Liver (tissue), 9 donors: ENCODE measurements around the gene UBE2U. TPM values are rescaled to one million over a fixed set of nuclear protein-coding genes. Genes with fewer than 3 reads are reported as not detected.

Source experiments
- DNase-seq: peaks from one replicate; pipeline ENCODE4 v3.0.0-alpha.2; 2017; ENCODE audit warnings: low spot score
- H3K27ac ChIP-seq, 2 donors: one replicate each; pipeline ENCODE4 v1.7.0; 2013; ENCODE audit warnings: inconsistent platforms in 2 of 2, low read length in 2 of 2, control low read depth in 1 of 2, low read depth in 1 of 2, mild to moderate bottlenecking in 1 of 2
- H3K27me3 ChIP-seq, 4 donors: one replicate each; pipeline versions ENCODE4 v1.6.1 to v1.7.0; 2013; ENCODE audit warnings: low read length in 3 of 4, inconsistent platforms in 1 of 4, mild to moderate bottlenecking in 1 of 4, moderate library complexity in 1 of 4; ENCODE audit not compliant: control insufficient read depth in 4 of 4, insufficient read depth in 4 of 4
- H3K36me3 ChIP-seq, 4 donors: one replicate each; pipeline versions ENCODE4 v1.6.1 to v1.7.0; 2013; ENCODE audit warnings: low read length in 3 of 4, mild to moderate bottlenecking in 3 of 4, low read depth in 1 of 4, moderate library complexity in 1 of 4; ENCODE audit not compliant: control insufficient read depth in 4 of 4, insufficient read depth in 3 of 4
- H3K4me1 ChIP-seq, 4 donors: one replicate each; pipeline versions ENCODE4 v1.6.1 to v1.7.0; 2013; ENCODE audit warnings: low read length in 3 of 4, mild to moderate bottlenecking in 3 of 4, moderate library complexity in 1 of 4; ENCODE audit not compliant: control insufficient read depth in 4 of 4, insufficient read depth in 4 of 4
- H3K4me3 ChIP-seq, 3 donors: one replicate each; pipeline versions ENCODE4 v1.6.1 to v1.7.0; 2013; ENCODE audit warnings: low read length in 3 of 3, control low read depth in 1 of 3, low read depth in 1 of 3, mild to moderate bottlenecking in 1 of 3
- H3K9ac ChIP-seq, 2 donors: one replicate each; pipeline ENCODE4 v1.7.0; 2013; ENCODE audit warnings: low read length in 2 of 2, mild to moderate bottlenecking in 2 of 2, moderate library complexity in 2 of 2, control low read depth in 1 of 2, low read depth in 1 of 2
- H3K9me3 ChIP-seq, 4 donors: one replicate each; pipeline versions ENCODE4 v1.6.1 to v1.7.0; 2013; ENCODE audit warnings: low read length in 3 of 4; ENCODE audit not compliant: control insufficient read depth in 4 of 4
- ATF3 ChIP-seq: IDR thresholded peaks from 2 replicates; pipeline ENCODE4 v1.6.1; 2016; ENCODE audit warnings: antibody characterized with exemption
- CTCF ChIP-seq: fragments of 150-350 bp; IDR thresholded peaks from 2 replicates; pipeline ENCODE4 v1.5.1; 2017; ENCODE audit warnings: improper control_type of control experiment, low read depth, low read length; ENCODE audit not compliant: missing input control
- EGR1 ChIP-seq, 2 donors: IDR thresholded peaks; 2 replicates each; pipeline ENCODE4 v1.6.1; 2016 to 2018; ENCODE audit warnings: antibody characterized with exemption in 2 of 2, low read depth in 2 of 2
- FOXA1 ChIP-seq: IDR thresholded peaks from 2 replicates; pipeline ENCODE4 v1.6.1; 2016; ENCODE audit warnings: antibody characterized with exemption
- GABPA ChIP-seq, 2 donors: IDR thresholded peaks in 1 of 2; conservative IDR thresholded peaks in 1 of 2; 2 replicates each; pipeline ENCODE4 v1.6.1; 2016; ENCODE audit warnings: antibody characterized with exemption in 2 of 2, mild to moderate bottlenecking in 1 of 2, moderate library complexity in 1 of 2
- HNF4A ChIP-seq, 2 donors: conservative IDR thresholded peaks; 2 replicates each; pipeline ENCODE4 v1.6.1; 2016; ENCODE audit warnings: antibody characterized with exemption in 2 of 2, mild to moderate bottlenecking in 2 of 2
- HNF4G ChIP-seq: IDR thresholded peaks from 2 replicates; pipeline ENCODE4 v1.6.1; 2016; ENCODE audit warnings: antibody characterized with exemption
- JUND ChIP-seq, 2 donors: IDR thresholded peaks; 2 replicates each; pipeline ENCODE4 v1.6.1; 2016; ENCODE audit warnings: antibody characterized with exemption in 2 of 2
- MAX ChIP-seq: IDR thresholded peaks from 2 replicates; pipeline ENCODE4 v1.6.1; 2016; ENCODE audit warnings: antibody characterized with exemption
- NR2F2 ChIP-seq: IDR thresholded peaks from 2 replicates; pipeline ENCODE4 v1.6.1; 2016; ENCODE audit warnings: antibody characterized with exemption
- RAD21 ChIP-seq, 2 donors: IDR thresholded peaks; 2 replicates each; pipeline ENCODE4 v1.6.1; 2016; ENCODE audit warnings: antibody characterized with exemption in 2 of 2, mild to moderate bottlenecking in 2 of 2
- REST ChIP-seq: IDR thresholded peaks from 2 replicates; pipeline ENCODE4 v1.6.1; 2016; ENCODE audit warnings: antibody characterized with exemption, mild to moderate bottlenecking
- RXRA ChIP-seq, 2 donors: IDR thresholded peaks; 2 replicates each; pipeline ENCODE4 v1.6.1; 2017 to 2018; ENCODE audit warnings: antibody characterized with exemption in 2 of 2, mild to moderate bottlenecking in 1 of 2
- SP1 ChIP-seq: IDR thresholded peaks from 2 replicates; pipeline ENCODE4 v1.6.1; 2018; ENCODE audit warnings: antibody characterized with exemption, mild to moderate bottlenecking
- TAF1 ChIP-seq: conservative IDR thresholded peaks from 2 replicates; pipeline ENCODE4 v1.6.1; 2016; ENCODE audit warnings: antibody characterized with exemption, mild to moderate bottlenecking
- YY1 ChIP-seq: IDR thresholded peaks from 2 replicates; pipeline ENCODE4 v1.6.1; 2016; ENCODE audit warnings: antibody characterized with exemption, mild to moderate bottlenecking
- WGBS: extraction: QIAGEN DNeasy Blood & Tissue Kit; methylation state at CpG from one replicate; pipeline ENCODE4 v1.1.7; 2013; 5-methylcytosine and 5-hydroxymethylcytosine counted together
- polyA plus RNA-seq, 2 donors: library from polyadenylated mRNA; stranded (reverse) in 1 of 2; unstranded in 1 of 2; fragments of 200-250 nt in 1 of 2; fragments of >200 nt in 1 of 2; fragmentation: Nextera tagmentation in 1 of 2; extraction: Ambion mirVana in 1 of 2; gene quantifications; one replicate each; pipeline versions ENCODE4 v1.2.1 to v1.2.3, GENCODE V29; 2013 to 2015
- total RNA-seq, 2 donors: library from RNA; depleted of rRNA; stranded (reverse); fragments of >200 nt; gene quantifications; one replicate each; pipeline ENCODE4 v1.2.3, GENCODE V29; 2014
- donor health status: healthy.
- donor health status: healthy.
- donor health status: healthy.
- donor health status: healthy.
- donor health status: healthy.

The UBE2U gene
- total and polyA plus RNA-seq, 4 donors, result not detected

- Histone ChIP-seq H3K4me3 (no peak overlapping the region), H3K27ac (no peak overlapping the region), H3K9ac (no peak overlapping the region), H3K36me3 (no peaks in the 10 kb centered on the region), H3K4me1 (no peaks in the 10 kb centered on the region), H3K9me3 (no peaks in the 10 kb centered on the region), H3K27me3 (no peaks in the 10 kb centered on the region)
- no peak for DNase-seq
- WGBS, result 25% methylated on average over 1 of the region's 1 CpG
- no peak for TF ChIP-seq HNF4G
- no peak for TF ChIP-seq REST
- no peak for TF ChIP-seq RXRA (IDR thresholded peaks at IDR 0.05)
- no peak for TF ChIP-seq SP1
- TF ChIP-seq GABPA (IDR thresholded peaks at IDR 0.05 in 1 of 2, conservative IDR thresholded peaks at IDR 0.05 in 1 of 2), result no peak
Measured at GRCh38 chr1:64161357-64161941, 42.0 kb upstream of the UBE2U start.

- Histone ChIP-seq H3K9ac (no peak overlapping the region), H3K9me3 (no peaks in the 10 kb centered on the region), H3K36me3 (no peaks in the 10 kb centered on the region), H3K27ac (no peak overlapping the region), H3K27me3 (no peaks in the 10 kb centered on the region), H3K4me1 (no peaks in the 10 kb centered on the region), H3K4me3 (no peak overlapping the region)
- TF ChIP-seq MAX (no peak), EGR1 (IDR thresholded peaks at IDR 0.05; ENCODE audit: low read depth in 2 of 2) (no peak), GABPA (IDR thresholded peaks at IDR 0.05 in 1 of 2, conservative IDR thresholded peaks at IDR 0.05 in 1 of 2) (no peak), RAD21 (IDR thresholded peaks at IDR 0.05) (no peak)
- WGBS, result 83% methylated on average over 6 of the region's 6 CpGs
- no peak for DNase-seq
Measured at GRCh38 chr1:64162151-64162550, 41.3 kb upstream of the UBE2U start.

- H3K9ac ChIP-seq, result no peak overlapping the region
- no peaks in the 10 kb centered on the region for H3K27me3 ChIP-seq
- no peaks in the 10 kb centered on the region for H3K4me1 ChIP-seq
- no peaks in the 10 kb centered on the region for H3K9me3 ChIP-seq
- H3K36me3 ChIP-seq, result no peaks in the 10 kb centered on the region
- no peak overlapping the region for H3K4me3 ChIP-seq
- DNase-seq, result no peak
- H3K27ac ChIP-seq, result no peak overlapping the region
- WGBS, result 98% methylated on average over 1 of the region's 1 CpG
- no peak for TF ChIP-seq RXRA (IDR thresholded peaks at IDR 0.05)
- no peak for TF ChIP-seq YY1
- TF ChIP-seq HNF4G, result no peak
- TF ChIP-seq CTCF, result no peak
- TF ChIP-seq TAF1, result no peak
- TF ChIP-seq NR2F2, result no peak
- TF ChIP-seq HNF4A (conservative IDR thresholded peaks at IDR 0.05), result no peak
- TF ChIP-seq ATF3, result no peak
- TF ChIP-seq FOXA1, result no peak
- TF ChIP-seq SP1, result no peak
- no peak for TF ChIP-seq RAD21 (IDR thresholded peaks at IDR 0.05)
- TF ChIP-seq GABPA (IDR thresholded peaks at IDR 0.05 in 1 of 2, conservative IDR thresholded peaks at IDR 0.05 in 1 of 2), result no peak
- TF ChIP-seq JUND (IDR thresholded peaks at IDR 0.05), result no peak
- no peak for TF ChIP-seq REST
Measured at GRCh38 chr1:64162804-64163203, 40.6 kb upstream of the UBE2U start.
